ENCODE measurements around the gene DIABLO. TPM values are rescaled to one million over a fixed set of nuclear protein-coding genes. Genes with fewer than 3 reads are reported as not detected.
"Not testable (repeated sequence)": the region's sequence is repeated elsewhere in the genome, so short reads cannot be mapped to it uniquely, and the experiment has no call there.

The DIABLO gene
- total RNA-seq, 4 donors from 2014 or later, result 30.8 to 43.6 (median 39.3) TPM

- Histone ChIP-seq H3K27ac (replicated peaks in 1 of 4) (no peak overlapping the region), H3K4me3 (no peak overlapping the region), H3K4me1 (peaks cover 15 to 35% (median 22%) of the 10 kb centered on the region in 4 donors), H3K27me3 (peaks cover 5 to 57% (median 31%) of the 10 kb centered on the region in 4 donors), H3K9me3 (no peaks in the 10 kb centered on the region), H3K36me3 (peaks cover 32 to 40% (median 37%) of the 10 kb centered on the region in 4 donors)
- TF ChIP-seq POLR2A (IDR thresholded peaks at IDR 0.05; ENCODE audit: low read depth) (no peak), CTCF (IDR thresholded peaks at IDR 0.05) (no peak), POLR2AphosphoS5 (IDR thresholded peaks at IDR 0.05) (no peak), EP300 (IDR thresholded peaks at IDR 0.05) (no peak)
- intact Hi-C loops (cut with DNase I), result no loop called here
- WGBS, result 51% methylated on average over 22 of the region's 23 CpGs
- no peak for DNase-seq (ENCODE audit: extremely low spot score)
Measured at GRCh38 chr12:122205053-122205925, 20.6 kb downstream of the DIABLO start.

GRCh38 chr12:122204167-122205052 lies 21.4 kb downstream of the DIABLO start:
- WGBS, result 25% methylated on average over 28 of the region's 71 CpGs
- H3K27me3 ChIP-seq, result peaks cover 5 to 65% (median 33%) of the 10 kb centered on the region in 4 donors
- intact Hi-C loops (cut with DNase I), result no loop called here

GRCh38 chr12:122203301-122204166 lies 22.3 kb downstream of the DIABLO start, which contains the start of gene B3GNT4:
TSS of gene B3GNT4 (plus strand) at chr12:122203709. CDS start at chr12:122204619, 910 bp downstream.
- Histone ChIP-seq H3K27me3 (peaks cover 5 to 71% (median 33%) of the 10 kb centered on the region in 4 donors), H3K4me3 (peak within 1 kb of the TSS; percentile 59 to 77 (median 66)), H3K4me1 (peaks cover 15 to 35% (median 22%) of the 10 kb centered on the region in 4 donors), H3K36me3 (peaks cover 15 to 23% (median 21%) of the 10 kb centered on the region in 4 donors), H3K27ac (replicated peaks in 1 of 4) (no peak within 1 kb of the TSS), H3K9me3 (no peaks in the 10 kb centered on the region)
- TF ChIP-seq POLR2A (IDR thresholded peaks at IDR 0.05; ENCODE audit: low read depth), result no peak
- no peak for TF ChIP-seq EP300 (IDR thresholded peaks at IDR 0.05)
- TF ChIP-seq POLR2AphosphoS5 (IDR thresholded peaks at IDR 0.05), result no peak
- TF ChIP-seq CTCF (IDR thresholded peaks at IDR 0.05), result no peak
- intact Hi-C loops (cut with DNase I), result no loop called here
- WGBS, result 1% methylated on average over 11 of the region's 104 CpGs
- no peak for DNase-seq (ENCODE audit: extremely low spot score)

More at GRCh38 chr12:122204167-122205052, 21.4 kb downstream of the DIABLO start:
- TF ChIP-seq POLR2A (IDR thresholded peaks at IDR 0.05; ENCODE audit: low read depth) (no peak), CTCF (IDR thresholded peaks at IDR 0.05) (no peak), POLR2AphosphoS5 (IDR thresholded peaks at IDR 0.05) (no peak), EP300 (IDR thresholded peaks at IDR 0.05) (no peak)
- Histone ChIP-seq H3K9me3 (no peaks in the 10 kb centered on the region), H3K36me3 (peaks cover 24 to 31% (median 29%) of the 10 kb centered on the region in 4 donors), H3K4me3 (peak overlapping the region; percentile 59 to 77 (median 66)), H3K27ac (replicated peaks in 1 of 4) (no peak overlapping the region), H3K4me1 (peaks cover 15 to 35% (median 22%) of the 10 kb centered on the region in 4 donors)
- no peak for DNase-seq (ENCODE audit: extremely low spot score)

GRCh38 chr12:122202811-122203210 lies 23.0 kb downstream of the DIABLO start:
- Histone ChIP-seq H3K27me3 (peaks cover 5 to 71% (median 33%) of the 10 kb centered on the region in 4 donors), H3K36me3 (peaks cover 8 to 15% (median 14%) of the 10 kb centered on the region in 4 donors), H3K4me3 (peak overlapping the region; percentile 59 to 77 (median 66)), H3K4me1 (peaks cover 15 to 35% (median 22%) of the 10 kb centered on the region in 4 donors)
- H3K9me3 ChIP-seq; DNase-seq (ENCODE audit: extremely low spot score); intact Hi-C loops (cut with DNase I); H3K27ac ChIP-seq (replicated peaks in 1 of 4): not testable (repeated sequence)
- 68% methylated on average over 19 of the region's 19 CpGs for WGBS
